ENCODE data around the gene GNG14. TPM values are rescaled to one million over a fixed set of nuclear protein-coding genes. Genes with fewer than 3 reads are reported as not detected.

Gene GNG14
- total and polyA plus RNA-seq, 2 donors, result 0.14 TPM; not detected in 1

DNA sequence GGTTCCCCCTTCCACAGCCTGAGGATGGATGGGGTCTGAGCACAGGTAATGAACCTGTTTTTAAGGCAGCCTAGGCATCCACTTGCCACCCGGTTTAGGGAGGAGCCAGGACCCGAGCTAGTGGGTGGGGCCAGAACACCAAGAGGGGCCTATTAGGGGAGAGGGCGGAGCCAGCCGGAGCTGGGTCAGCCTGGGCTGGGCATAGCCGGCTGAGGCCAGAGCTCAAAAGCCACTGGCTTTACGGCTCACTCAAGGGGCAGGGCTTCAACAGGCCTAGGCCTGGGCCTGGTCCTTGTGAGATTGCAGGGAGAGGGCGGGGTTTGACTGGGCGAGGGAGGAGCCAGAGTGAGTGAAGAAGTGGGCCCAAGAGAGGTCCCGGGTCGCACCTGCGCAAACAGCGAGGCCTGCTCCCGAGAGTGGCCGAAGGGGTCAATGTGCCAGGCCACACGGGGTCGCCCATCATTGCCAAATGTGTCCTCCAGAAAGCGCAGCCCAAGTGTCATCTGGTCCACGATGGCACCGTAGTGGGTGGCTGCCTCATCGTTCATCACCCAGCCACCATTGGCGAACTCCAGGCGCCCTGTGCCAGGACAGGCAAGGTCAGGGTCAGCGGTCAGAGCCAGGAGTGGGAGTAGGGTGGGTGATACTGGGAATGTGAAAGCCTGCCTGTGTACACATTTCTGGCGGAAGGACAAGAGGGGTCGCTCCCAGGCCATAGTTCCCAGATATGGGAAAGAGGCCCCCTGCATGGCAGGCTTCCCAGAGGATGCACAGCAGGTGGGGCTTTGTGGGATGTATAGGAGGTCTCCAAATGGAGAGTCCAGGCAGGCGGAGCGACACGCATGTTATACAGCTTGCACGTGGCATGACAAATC lies 23.2 kb upstream of the GNG14 start:
- Histone ChIP-seq H3K4me1 (ENCODE audit: control insufficient read depth in 2 of 2, insufficient read depth in 2 of 2, low read length in 2 of 2) (peaks cover 17 to 41% of the 10 kb centered on the region in 2 donors), H3K9me3 (ENCODE audit: control insufficient read depth in 2 of 2, insufficient read depth in 1 of 2, low read length in 1 of 2) (no peaks in the 10 kb centered on the region), H3K36me3 (ENCODE audit: control insufficient read depth in 2 of 2, insufficient read depth in 2 of 2, low read length in 1 of 2) (peaks cover 34 to 49% of the 10 kb centered on the region in 2 donors), H3K27ac (ENCODE audit: low read depth in 1 of 2, low read length in 1 of 2) (peak overlapping the region in 1 of 2 donors; percentile 47), H3K27me3 (ENCODE audit: control insufficient read depth in 2 of 2, insufficient read depth in 1 of 2, low read length in 1 of 2) (no peaks in the 10 kb centered on the region), H3K4me3 (ENCODE audit: low read length in 2 of 2) (no peak overlapping the region)
- DNase-seq (ENCODE audit: low read depth in 6 of 9, low spot score in 9 of 9), result peak in 1 of 9 donors; percentile 33
- WGBS, result 85% methylated on average over 29 of the region's 29 CpGs

- DNase-seq (ENCODE audit: low read depth in 6 of 9, low spot score in 9 of 9), result peak in 2 of 9 donors; percentile 33 to 61
- H3K9me3 ChIP-seq (ENCODE audit: control insufficient read depth in 2 of 2, insufficient read depth in 1 of 2, low read length in 1 of 2), result no peaks in the 10 kb centered on the region
- H3K4me1 ChIP-seq (ENCODE audit: control insufficient read depth in 2 of 2, insufficient read depth in 2 of 2, low read length in 2 of 2), result peaks cover 20 to 45% of the 10 kb centered on the region in 2 donors
- no peaks in the 10 kb centered on the region for H3K27me3 ChIP-seq (ENCODE audit: control insufficient read depth in 2 of 2, insufficient read depth in 1 of 2, low read length in 1 of 2)
- peak overlapping the region in 1 of 2 donors; percentile 43 for H3K27ac ChIP-seq (ENCODE audit: low read depth in 1 of 2, low read length in 1 of 2)
- 12% methylated on average over 10 of the region's 10 CpGs for WGBS
- peak overlapping the region; percentile 88 to 94 for H3K4me3 ChIP-seq (ENCODE audit: low read length in 2 of 2)
- peaks cover 30 to 45% of the 10 kb centered on the region in 2 donors for H3K36me3 ChIP-seq (ENCODE audit: control insufficient read depth in 2 of 2, insufficient read depth in 2 of 2, low read length in 1 of 2)
These were observed 22.6 kb upstream of the GNG14 start for GRCh38 chr19:12665281-12665573.

- no peaks in the 10 kb centered on the region for H3K27me3 ChIP-seq (ENCODE audit: control insufficient read depth in 2 of 2, insufficient read depth in 1 of 2, low read length in 1 of 2)
- peaks cover 30 to 44% of the 10 kb centered on the region in 2 donors for H3K36me3 ChIP-seq (ENCODE audit: control insufficient read depth in 2 of 2, insufficient read depth in 2 of 2, low read length in 1 of 2)
- peak overlapping the region in 1 of 2 donors; percentile 71 for H3K27ac ChIP-seq (ENCODE audit: low read depth in 1 of 2, low read length in 1 of 2)
- DNase-seq (ENCODE audit: low read depth in 6 of 9, low spot score in 9 of 9), result no peak
- H3K4me1 ChIP-seq (ENCODE audit: control insufficient read depth in 2 of 2, insufficient read depth in 2 of 2, low read length in 2 of 2), result peaks cover 22 to 51% of the 10 kb centered on the region in 2 donors
- H3K9me3 ChIP-seq (ENCODE audit: control insufficient read depth in 2 of 2, insufficient read depth in 1 of 2, low read length in 1 of 2), result no peaks in the 10 kb centered on the region
- WGBS, result 34% methylated on average over 12 of the region's 12 CpGs
- H3K4me3 ChIP-seq (ENCODE audit: low read length in 2 of 2), result peak overlapping the region; percentile 88 to 94
These were observed 22.0 kb upstream of the GNG14 start for GRCh38 chr19:12665671-12666264.

DNA sequence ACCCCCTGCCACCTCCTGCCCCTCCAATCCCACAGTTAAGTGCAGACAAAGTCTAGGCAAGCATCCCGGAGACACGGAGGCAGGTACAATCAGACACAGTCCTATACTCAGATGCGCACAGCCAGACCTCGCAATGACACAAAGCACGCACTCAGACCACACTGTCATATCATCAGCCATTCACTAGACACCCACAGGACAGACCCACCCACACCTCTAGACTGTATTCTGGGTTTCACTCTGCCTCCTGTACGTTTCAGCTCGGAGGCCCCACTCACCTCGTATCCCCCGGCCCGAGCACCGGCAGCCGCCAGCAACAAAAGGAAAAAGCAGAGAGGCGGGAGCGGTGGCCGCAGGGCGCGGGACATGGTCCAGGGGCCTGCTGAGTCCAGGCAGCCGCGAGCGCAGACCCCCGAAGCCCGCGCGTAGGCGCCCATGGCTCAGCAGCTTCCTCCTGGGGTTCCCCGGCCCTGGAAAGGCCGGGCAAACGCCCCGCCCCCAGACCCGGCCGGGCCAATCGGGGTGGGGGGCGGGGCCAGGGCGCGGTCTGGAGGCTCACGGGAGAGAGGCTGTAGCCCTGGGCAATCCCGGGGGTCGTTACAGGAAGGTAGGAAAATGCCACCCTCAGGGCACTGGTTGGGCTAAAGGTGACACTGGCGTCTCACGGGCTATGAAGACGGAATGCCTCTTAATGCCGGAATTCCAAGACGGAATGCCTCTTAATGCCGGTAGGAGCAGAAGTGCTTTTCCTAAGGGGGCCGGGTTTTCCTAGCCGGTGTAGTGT lies 21.3 kb upstream of the GNG14 start, which contains the start of the genes MAN2B1 and WDR83:
TSS of gene MAN2B1 (minus strand) at position 478 of the 784 bp plus-strand sequence. CDS start at position 437, 41 bp downstream.
TSS of gene WDR83 (plus strand) at position 543 of the 784 bp plus-strand sequence. CDS start 2,984 bp downstream, outside the sequence.
- Histone ChIP-seq H3K27me3 (ENCODE audit: control insufficient read depth in 2 of 2, insufficient read depth in 1 of 2, low read length in 1 of 2) (no peaks in the 10 kb centered on the region), H3K9me3 (ENCODE audit: control insufficient read depth in 2 of 2, insufficient read depth in 1 of 2, low read length in 1 of 2) (no peaks in the 10 kb centered on the region), H3K4me3 (ENCODE audit: low read length in 2 of 2) (peak within 1 kb of the TSS; percentile 88 to 94), H3K27ac (ENCODE audit: low read depth in 1 of 2, low read length in 1 of 2) (peak within 1 kb of the TSS; percentile 56 to 71), H3K36me3 (ENCODE audit: control insufficient read depth in 2 of 2, insufficient read depth in 2 of 2, low read length in 1 of 2) (peaks cover 23 to 38% of the 10 kb centered on the region in 2 donors), H3K4me1 (ENCODE audit: control insufficient read depth in 2 of 2, insufficient read depth in 2 of 2, low read length in 2 of 2) (peaks cover 22 to 51% of the 10 kb centered on the region in 2 donors)
- DNase-seq (ENCODE audit: low read depth in 6 of 9, low spot score in 9 of 9), result peak in 8 of 9 donors; percentile 11 to 89 (median 76)
- WGBS, result 2% methylated on average over 46 of the region's 46 CpGs

GRCh38 chr19:12667731-12668302 lies 20.0 kb upstream of the GNG14 start:
- Histone ChIP-seq H3K27me3 (ENCODE audit: control insufficient read depth in 2 of 2, insufficient read depth in 1 of 2, low read length in 1 of 2) (no peaks in the 10 kb centered on the region), H3K4me3 (ENCODE audit: low read length in 2 of 2) (peak overlapping the region in 1 of 2 donors; percentile 99), H3K9me3 (ENCODE audit: control insufficient read depth in 2 of 2, insufficient read depth in 1 of 2, low read length in 1 of 2) (no peaks in the 10 kb centered on the region), H3K36me3 (ENCODE audit: control insufficient read depth in 2 of 2, insufficient read depth in 2 of 2, low read length in 1 of 2) (peaks cover 23 to 38% of the 10 kb centered on the region in 2 donors), H3K4me1 (ENCODE audit: control insufficient read depth in 2 of 2, insufficient read depth in 2 of 2, low read length in 2 of 2) (peaks cover 22 to 51% of the 10 kb centered on the region in 2 donors), H3K27ac (ENCODE audit: low read depth in 1 of 2, low read length in 1 of 2) (no peak overlapping the region)
- no peak for DNase-seq (ENCODE audit: low read depth in 6 of 9, low spot score in 9 of 9)
- WGBS, result 96% methylated on average over 4 of the region's 4 CpGs

DNA sequence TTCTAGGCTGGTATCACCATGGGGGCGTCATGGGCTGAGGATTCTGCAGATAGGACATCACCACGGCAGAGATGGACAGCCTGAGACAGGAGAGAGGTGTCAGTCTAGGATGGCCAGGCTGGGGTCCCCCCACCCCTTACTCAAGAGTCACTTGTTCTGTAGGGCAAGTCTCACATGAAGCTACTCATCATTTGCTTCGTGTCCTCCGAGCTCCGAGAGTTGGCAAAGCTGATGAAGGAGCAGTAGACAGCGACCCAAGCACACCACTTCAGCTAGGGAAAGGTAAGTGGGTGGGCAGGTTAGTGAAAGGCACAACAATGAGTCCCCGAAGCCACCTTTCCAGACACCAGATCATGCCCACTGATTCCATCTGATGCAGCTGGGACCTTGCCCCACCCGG lies 19.5 kb upstream of the GNG14 start:
- peaks cover 22 to 37% of the 10 kb centered on the region in 2 donors for H3K36me3 ChIP-seq (ENCODE audit: control insufficient read depth in 2 of 2, insufficient read depth in 2 of 2, low read length in 1 of 2)
- no peaks in the 10 kb centered on the region for H3K9me3 ChIP-seq (ENCODE audit: control insufficient read depth in 2 of 2, insufficient read depth in 1 of 2, low read length in 1 of 2)
- peak overlapping the region in 1 of 2 donors; percentile 91 for H3K27ac ChIP-seq (ENCODE audit: low read depth in 1 of 2, low read length in 1 of 2)
- no peak for DNase-seq (ENCODE audit: low read depth in 6 of 9, low spot score in 9 of 9)
- peaks cover 22 to 51% of the 10 kb centered on the region in 2 donors for H3K4me1 ChIP-seq (ENCODE audit: control insufficient read depth in 2 of 2, insufficient read depth in 2 of 2, low read length in 2 of 2)
- peak overlapping the region; percentile 92 to 99 for H3K4me3 ChIP-seq (ENCODE audit: low read length in 2 of 2)
- no peaks in the 10 kb centered on the region for H3K27me3 ChIP-seq (ENCODE audit: control insufficient read depth in 2 of 2, insufficient read depth in 1 of 2, low read length in 1 of 2)
- 92% methylated on average over 8 of the region's 8 CpGs for WGBS

DNA sequence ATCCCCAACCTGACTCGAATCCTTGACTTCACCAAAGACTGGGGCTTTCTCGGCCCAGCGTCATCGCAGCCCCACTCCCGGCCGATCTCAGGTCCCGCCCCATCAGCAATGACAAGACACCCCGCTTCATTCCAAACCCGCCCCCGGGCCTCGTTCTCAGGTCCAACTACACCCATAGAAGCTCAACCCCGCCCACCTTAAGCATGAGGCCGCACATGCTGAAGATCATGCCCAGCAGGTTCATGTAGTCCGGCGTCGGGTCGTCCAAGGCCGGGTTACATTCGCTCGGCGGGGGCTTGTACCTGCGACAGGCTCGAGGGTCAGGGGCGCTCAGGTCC lies 18.9 kb upstream of the GNG14 start:
- Histone ChIP-seq H3K4me1 (ENCODE audit: control insufficient read depth in 2 of 2, insufficient read depth in 2 of 2, low read length in 2 of 2) (peaks cover 22 to 51% of the 10 kb centered on the region in 2 donors), H3K27me3 (ENCODE audit: control insufficient read depth in 2 of 2, insufficient read depth in 1 of 2, low read length in 1 of 2) (no peaks in the 10 kb centered on the region), H3K27ac (ENCODE audit: low read depth in 1 of 2, low read length in 1 of 2) (peak overlapping the region; percentile 91), H3K4me3 (ENCODE audit: low read length in 2 of 2) (peak overlapping the region; percentile 92 to 99), H3K9me3 (ENCODE audit: control insufficient read depth in 2 of 2, insufficient read depth in 1 of 2, low read length in 1 of 2) (no peaks in the 10 kb centered on the region), H3K36me3 (ENCODE audit: control insufficient read depth in 2 of 2, insufficient read depth in 2 of 2, low read length in 1 of 2) (peaks cover 21 to 36% of the 10 kb centered on the region in 2 donors)
- DNase-seq (ENCODE audit: low read depth in 6 of 9, low spot score in 9 of 9), result peak in 2 of 9 donors; percentile 17 to 55
- 1% methylated on average over 24 of the region's 24 CpGs for WGBS

- Histone ChIP-seq H3K36me3 (ENCODE audit: control insufficient read depth in 2 of 2, insufficient read depth in 2 of 2, low read length in 1 of 2) (peaks cover 27 to 36% of the 10 kb centered on the region in 2 donors), H3K27me3 (ENCODE audit: control insufficient read depth in 2 of 2, insufficient read depth in 1 of 2, low read length in 1 of 2) (no peaks in the 10 kb centered on the region), H3K27ac (ENCODE audit: low read depth in 1 of 2, low read length in 1 of 2) (peak overlapping the region; percentile 91), H3K4me3 (ENCODE audit: low read length in 2 of 2) (peak overlapping the region; percentile 92 to 99), H3K4me1 (ENCODE audit: control insufficient read depth in 2 of 2, insufficient read depth in 2 of 2, low read length in 2 of 2) (peaks cover 22 to 50% of the 10 kb centered on the region in 2 donors), H3K9me3 (ENCODE audit: control insufficient read depth in 2 of 2, insufficient read depth in 1 of 2, low read length in 1 of 2) (no peaks in the 10 kb centered on the region)
- WGBS, result under 1% methylated on average over 64 of the region's 64 CpGs
- peak; percentile 70 to 90 (median 79) for DNase-seq (ENCODE audit: low read depth in 6 of 9, low spot score in 9 of 9)
These were observed 18.3 kb upstream of the GNG14 start for GRCh38 chr19:12669270-12670158.

All from thymus (tissue), 11 donors.